Measurements from ENCODE around the gene ADRA1B. TPM values are rescaled to one million over a fixed set of nuclear protein-coding genes. Genes with fewer than 3 reads are reported as not detected.

ADRA1B gene
- total and polyA plus RNA-seq, 2 donors (not counting 3 experiments of a cell fraction or from before 2014, with no cell fraction given), result 0.77 TPM; not detected in 1

GRCh38 chr5:159891371-159891770 lies 24.9 kb upstream of the ADRA1B start:
- POLR2A ChIA-PET, result no interaction called here
- Histone ChIP-seq H3K4me3 (replicated peaks in 1 of 3; ENCODE audit: insufficient read depth in 1 of 3, low read depth in 1 of 3, low read length in 3 of 3) (no peak overlapping the region), H3K9ac (replicated peaks; ENCODE audit: extremely low read depth, insufficient read depth, low read length) (no peak overlapping the region), H3K79me2 (ENCODE audit: control insufficient read depth, insufficient read depth, low read length) (no peaks in the 10 kb centered on the region), H3K27me3 (ENCODE audit: control insufficient read depth in 2 of 2, insufficient read depth in 2 of 2, low read length in 2 of 2) (no peaks in the 10 kb centered on the region), H2AFZ (ENCODE audit: low read depth, low read length) (no peak overlapping the region), H3K9me3 (replicated peaks; ENCODE audit: control insufficient read depth, insufficient read depth, low read length) (no peaks in the 10 kb centered on the region), H3K4me2 (ENCODE audit: insufficient read depth, low read length) (no peak overlapping the region), H3K36me3 (ENCODE audit: control insufficient read depth in 2 of 2, extremely low read depth in 1 of 2, insufficient read depth in 2 of 2, low read length in 2 of 2) (no peaks in the 10 kb centered on the region), H4K20me1 (replicated peaks; ENCODE audit: control insufficient read depth, extremely low read depth, insufficient read depth, low read length) (no peaks in the 10 kb centered on the region), H3K9me1 (replicated peaks; ENCODE audit: control insufficient read depth, extremely low read depth, insufficient read depth, low read length) (no peaks in the 10 kb centered on the region), H3K27ac (ENCODE audit: insufficient read depth, low read depth, low read length) (no peak overlapping the region), H3K4me1 (ENCODE audit: control insufficient read depth, extremely low read depth, insufficient read depth, low read length) (no peaks in the 10 kb centered on the region)
- dilution Hi-C loops (cut with MboI; ENCODE audit: extremely low pct_ligation_motif_present, low sequenced_read_pairs) (no loop called here), intact Hi-C loops (cut with micrococcal nuclease) (no loop called here)
- CTCF ChIA-PET, result interaction anchor here (1.4 kb wide), 1 partner anchor 12 kb away, joined by 3 read pairs; no protein-coding TSS in a partner anchor
- TF ChIP-seq POLR2A (IDR thresholded peaks at IDR 0.05; ENCODE audit: low read depth, low read length), result no peak
- TF ChIP-seq POLR2AphosphoS5 (IDR thresholded peaks at IDR 0.05; ENCODE audit: insufficient read depth, low read depth, low read length), result no peak
- TF ChIP-seq MAX (IDR thresholded peaks at IDR 0.05; ENCODE audit: insufficient read depth, insufficient read length), result no peak
- no peak for TF ChIP-seq GATA2 (IDR thresholded peaks at IDR 0.05; ENCODE audit: insufficient read depth, insufficient read length, low read depth, low read length)
- no peak for TF ChIP-seq JUN (IDR thresholded peaks at IDR 0.05; ENCODE audit: borderline replicate concordance, insufficient read depth, insufficient read length, low read depth)
- TF ChIP-seq FOS (IDR thresholded peaks at IDR 0.05; ENCODE audit: borderline replicate concordance, insufficient read depth, low read length), result no peak
- no peak for TF ChIP-seq MYC (IDR thresholded peaks at IDR 0.05; ENCODE audit: low read depth, low read length)
- no peak for TF ChIP-seq CTCF (IDR thresholded peaks at IDR 0.05; ENCODE audit: extremely low read depth in 1 of 2, insufficient read depth in 1 of 2, low read depth in 1 of 2, low read length in 2 of 2)
- TF ChIP-seq EZH2 (IDR thresholded peaks at IDR 0.05; ENCODE audit: borderline replicate concordance, low read depth, low read length, severe bottlenecking), result no peak
- FAIRE-seq (no peak), DNase-seq (ENCODE audit: low read depth, low spot score) (no peak)
- no TSS peak for BruUV-seq (replicated peaks)
